Nephron progenitor cell (in vitro differentiated cells): ENCODE measurements around the gene STK39.
A peak's percentile ranks its signal among the peaks of the same experiment; 100 is the strongest.

Experiments used
- DNase-seq: peaks from one replicate; pipeline ENCODE4 v3.0.0; 2021
- H3K27ac Mint-ChIP-seq: 2 replicates; pipeline ENCODE4 v1.8.0; 2021; ENCODE audit warnings: mild to moderate bottlenecking, moderate library complexity, mixed read lengths
- H3K27me3 Mint-ChIP-seq: 2 replicates; pipeline ENCODE4 v1.8.0; 2021; ENCODE audit warnings: mild to moderate bottlenecking, low read depth, mixed read lengths; ENCODE audit not compliant: poor library complexity
- H3K36me3 Mint-ChIP-seq: 2 replicates; pipeline ENCODE4 v1.8.0; 2021; ENCODE audit warnings: low read depth, mixed read lengths
- H3K4me1 Mint-ChIP-seq: 2 replicates; pipeline ENCODE4 v1.8.0; 2021; ENCODE audit warnings: mixed read lengths
- H3K4me3 Mint-ChIP-seq: 2 replicates; pipeline ENCODE4 v1.8.0; 2021; ENCODE audit warnings: mild to moderate bottlenecking, moderate library complexity, mixed read lengths
- H3K9me3 Mint-ChIP-seq: 2 replicates; pipeline ENCODE4 v1.8.0; 2021; ENCODE audit warnings: mild to moderate bottlenecking, moderate library complexity, mixed read lengths
- TF ChIP-seq, protein P1 (sequence below): fragments of 200-600 bp; sonication (generic); IDR thresholded peaks from 2 replicates; pipeline ENCODE4 v1.5.0; 2021; ENCODE audit warnings: antibody characterized with exemption

Gene STK39

DNA sequence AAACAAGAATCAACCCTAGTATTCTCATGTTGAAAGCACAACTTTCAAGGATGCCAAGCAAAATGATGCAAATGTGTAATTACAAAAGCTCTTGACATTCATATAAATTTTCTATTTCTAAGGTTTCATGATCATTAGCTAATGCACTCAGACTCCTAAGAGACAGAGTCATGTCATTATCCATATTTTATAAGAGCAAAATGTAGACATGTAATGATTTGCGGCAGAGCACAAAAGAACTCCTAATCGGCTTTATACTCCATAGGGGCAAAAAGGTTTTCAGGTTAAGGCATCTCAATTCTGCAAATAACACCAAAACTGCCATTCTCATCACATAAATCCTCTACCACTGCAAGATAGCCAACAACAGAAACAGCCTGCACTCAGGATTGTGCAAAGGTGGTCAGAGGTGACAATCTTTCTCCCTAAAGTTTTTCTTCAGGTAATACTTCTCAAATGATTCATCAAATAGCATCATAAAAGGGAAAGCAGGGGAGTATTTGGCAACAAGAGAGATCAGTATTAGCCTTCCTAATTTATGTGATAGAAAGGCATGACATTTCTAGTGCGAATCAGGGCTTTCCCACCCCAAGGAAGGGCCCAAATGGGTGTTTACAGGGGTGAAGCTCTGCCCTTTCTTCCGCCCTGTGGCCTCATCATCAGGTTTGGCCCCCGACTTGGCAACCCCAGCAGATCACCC, 64.7 kb downstream of the STK39 start:
- DNase-seq: no peak
- TF ChIP-seq, protein P1, sequence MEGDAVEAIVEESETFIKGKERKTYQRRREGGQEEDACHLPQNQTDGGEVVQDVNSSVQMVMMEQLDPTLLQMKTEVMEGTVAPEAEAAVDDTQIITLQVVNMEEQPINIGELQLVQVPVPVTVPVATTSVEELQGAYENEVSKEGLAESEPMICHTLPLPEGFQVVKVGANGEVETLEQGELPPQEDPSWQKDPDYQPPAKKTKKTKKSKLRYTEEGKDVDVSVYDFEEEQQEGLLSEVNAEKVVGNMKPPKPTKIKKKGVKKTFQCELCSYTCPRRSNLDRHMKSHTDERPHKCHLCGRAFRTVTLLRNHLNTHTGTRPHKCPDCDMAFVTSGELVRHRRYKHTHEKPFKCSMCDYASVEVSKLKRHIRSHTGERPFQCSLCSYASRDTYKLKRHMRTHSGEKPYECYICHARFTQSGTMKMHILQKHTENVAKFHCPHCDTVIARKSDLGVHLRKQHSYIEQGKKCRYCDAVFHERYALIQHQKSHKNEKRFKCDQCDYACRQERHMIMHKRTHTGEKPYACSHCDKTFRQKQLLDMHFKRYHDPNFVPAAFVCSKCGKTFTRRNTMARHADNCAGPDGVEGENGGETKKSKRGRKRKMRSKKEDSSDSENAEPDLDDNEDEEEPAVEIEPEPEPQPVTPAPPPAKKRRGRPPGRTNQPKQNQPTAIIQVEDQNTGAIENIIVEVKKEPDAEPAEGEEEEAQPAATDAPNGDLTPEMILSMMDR: no peak
- Mint-ChIP-seq H3K36me3 (peaks cover 18% of the 10 kb centered on the region), H3K4me1 (peaks cover 69% of the 10 kb centered on the region), H3K27ac (peak overlapping the region; percentile 12), H3K9me3 (no peaks in the 10 kb centered on the region), H3K4me3 (no peak overlapping the region), H3K27me3 (no peaks in the 10 kb centered on the region)

DNA sequence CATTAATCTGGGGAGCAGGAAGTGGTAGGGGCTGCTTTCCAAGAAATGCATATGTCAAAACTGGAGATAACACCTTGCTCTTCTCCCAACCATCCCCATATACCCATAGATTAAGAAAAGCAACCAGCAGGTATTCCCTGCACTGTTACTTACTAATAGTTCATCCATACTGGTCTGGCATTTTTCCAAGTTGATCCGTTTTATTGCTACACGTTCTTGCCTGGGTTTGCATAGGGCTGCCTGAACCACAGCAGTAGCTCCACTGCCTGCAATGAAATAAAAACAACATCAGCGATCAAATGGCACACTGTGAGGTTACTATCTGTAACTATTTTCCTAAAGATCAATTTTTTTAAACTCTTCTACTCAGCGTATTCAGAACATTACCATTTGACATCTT, 65.6 kb downstream of the STK39 start:
- Mint-ChIP-seq H3K9me3 (no peaks in the 10 kb centered on the region), H3K27me3 (no peaks in the 10 kb centered on the region), H3K4me1 (peaks cover 72% of the 10 kb centered on the region), H3K36me3 (peaks cover 18% of the 10 kb centered on the region), H3K4me3 (no peak overlapping the region), H3K27ac (peak overlapping the region; percentile 27)
- no peak for DNase-seq
- TF ChIP-seq, protein P1: no peak

DNA sequence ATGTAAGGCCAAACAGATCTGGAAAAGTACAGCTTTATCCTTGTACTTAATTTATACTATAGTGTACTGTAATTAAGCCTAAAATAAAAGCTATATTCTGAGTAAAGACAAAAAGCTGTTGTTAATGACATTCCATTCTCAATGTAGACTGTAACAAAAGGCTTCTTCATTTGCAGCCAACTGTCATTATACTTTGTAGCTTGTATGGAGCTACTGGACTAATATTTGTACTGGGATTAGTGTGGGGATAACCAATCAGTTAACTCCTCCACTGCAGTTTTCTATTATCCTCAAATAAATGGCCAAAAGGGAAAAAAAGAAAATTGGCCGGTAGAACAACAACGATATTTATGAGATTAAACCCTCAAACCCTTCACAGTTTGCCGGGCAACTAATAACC, 66.5 kb downstream of the STK39 start:
- TF ChIP-seq, protein P1: no peak
- Mint-ChIP-seq H3K36me3 (peaks cover 18% of the 10 kb centered on the region), H3K9me3 (no peaks in the 10 kb centered on the region), H3K4me3 (no peak overlapping the region), H3K4me1 (peaks cover 70% of the 10 kb centered on the region), H3K27ac (no peak overlapping the region), H3K27me3 (no peaks in the 10 kb centered on the region)
- no peak for DNase-seq

- TF ChIP-seq, protein P1: no peak
- Mint-ChIP-seq H3K27me3 (no peaks in the 10 kb centered on the region), H3K27ac (no peak overlapping the region), H3K4me1 (peaks cover 66% of the 10 kb centered on the region), H3K4me3 (no peak overlapping the region), H3K36me3 (peaks cover 18% of the 10 kb centered on the region), H3K9me3 (no peaks in the 10 kb centered on the region)
- DNase-seq: no peak
Observed at GRCh38 chr2:168180483-168180882, 66.9 kb downstream of the STK39 start.

GRCh38 chr2:168179592-168179991, 67.8 kb downstream of the STK39 start:
- DNase-seq: no peak
- H3K27ac Mint-ChIP-seq: peak overlapping the region; percentile 90
- H3K4me1 Mint-ChIP-seq: peaks cover 59% of the 10 kb centered on the region
- TF ChIP-seq, protein P1: no peak
- no peaks in the 10 kb centered on the region for H3K9me3 Mint-ChIP-seq
- H3K27me3 Mint-ChIP-seq: no peaks in the 10 kb centered on the region
- H3K4me3 Mint-ChIP-seq: no peak overlapping the region
- H3K36me3 Mint-ChIP-seq: peaks cover 23% of the 10 kb centered on the region
